Stimulated activated CD8-positive, alpha-beta memory T cell treated with anti-CD3 and anti-CD28 coated beads, Interleukin-7, amount 100 ng/mL, for 24 hours (primary cell): ENCODE data around the gene RAI14.

Source experiments
- DNase-seq: peaks from one replicate; pipeline ENCODE4 v3.0.0-alpha.2; 2020; ENCODE audit warnings: low read depth

Gene RAI14

DNA sequence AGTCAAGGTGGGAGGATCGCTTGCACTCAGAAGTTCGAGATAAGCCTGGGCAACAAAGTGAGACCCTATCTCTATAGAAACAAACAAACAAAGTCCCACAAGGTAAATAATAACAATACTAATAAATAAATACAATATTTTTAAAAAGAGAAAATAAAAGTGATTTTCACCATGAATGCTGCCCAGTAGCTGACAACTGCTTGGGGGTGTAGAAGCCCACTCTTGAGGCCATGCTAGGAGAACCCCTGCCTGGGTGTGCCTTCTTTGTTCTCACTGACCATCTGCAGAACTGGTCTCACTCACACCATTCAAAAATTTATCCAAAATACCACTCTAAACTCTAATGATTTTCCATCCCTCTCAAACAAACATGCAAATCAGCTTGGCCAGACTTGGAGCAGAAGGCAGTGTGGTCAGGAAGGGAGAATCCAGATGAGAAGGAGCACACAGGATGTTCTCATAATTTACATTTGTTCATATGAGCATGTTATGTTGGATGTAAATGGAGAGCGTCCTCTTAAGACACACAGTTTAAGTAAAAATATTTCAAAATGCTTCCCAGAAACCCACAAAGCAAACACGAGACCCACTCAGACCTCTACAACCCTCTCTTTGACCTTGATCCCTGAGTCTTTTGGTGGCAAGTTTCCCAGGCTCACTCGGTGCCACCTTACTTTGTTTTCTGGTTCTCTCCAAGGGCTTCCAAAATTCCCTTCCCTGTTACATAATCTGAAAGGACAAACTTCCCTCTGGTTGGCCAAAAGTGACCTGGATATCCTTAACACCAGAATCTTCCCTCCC is 7.9 kb upstream of the RAI14 start:
- no peak for DNase-seq

GRCh38 chr5:34648840-34649158 is 7.3 kb upstream of the RAI14 start:
- DNase-seq, result no peak

GRCh38 chr5:34651791-34652190 is 4.3 kb upstream of the RAI14 start:
- DNase-seq, result no peak

GRCh38 chr5:34652466-34652865 is 3.7 kb upstream of the RAI14 start:
- no peak for DNase-seq

DNA sequence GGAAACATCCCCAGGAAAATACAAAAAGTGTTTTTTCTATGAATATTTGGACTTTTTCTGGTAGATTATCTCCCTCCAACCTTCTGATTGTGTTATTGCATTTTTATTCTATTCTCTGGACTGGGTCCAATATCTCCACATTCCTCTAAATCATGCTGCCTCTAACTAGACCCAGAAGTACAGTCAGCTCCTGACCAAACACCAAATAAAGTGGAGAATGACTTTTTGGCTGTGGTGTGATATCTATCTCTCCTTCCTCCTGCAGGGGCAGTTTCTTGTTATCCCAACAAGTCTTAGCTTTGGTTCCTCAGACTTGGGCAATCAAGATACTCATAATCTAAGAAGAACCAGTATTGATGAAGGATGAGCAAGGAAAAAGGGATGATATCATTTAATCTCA is 3.2 kb upstream of the RAI14 start:
- DNase-seq, result no peak

DNA sequence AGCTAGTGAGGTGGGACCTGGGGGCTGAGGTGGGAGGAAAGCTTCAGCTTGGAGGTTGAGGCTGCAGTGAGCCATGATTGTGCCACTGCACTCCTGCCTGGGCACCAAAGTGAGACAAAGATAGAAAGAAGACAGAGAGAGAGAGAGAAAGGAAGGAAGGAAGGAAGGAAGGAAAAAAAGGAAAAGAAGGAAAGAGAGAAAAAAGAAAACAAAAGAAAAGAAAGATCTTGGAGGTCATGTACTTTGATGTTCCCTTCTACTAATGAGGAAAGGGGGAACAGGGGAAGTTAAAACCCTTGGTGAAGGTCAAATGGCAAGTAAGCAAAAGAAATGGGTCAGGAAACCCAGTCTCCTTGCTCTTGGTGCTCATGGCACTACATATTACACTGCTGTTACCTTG is 2.4 kb upstream of the RAI14 start:
- DNase-seq, result no peak

GRCh38 chr5:34655354-34655991 is 655 bp upstream of the RAI14 start:
- DNase-seq, result no peak

DNA sequence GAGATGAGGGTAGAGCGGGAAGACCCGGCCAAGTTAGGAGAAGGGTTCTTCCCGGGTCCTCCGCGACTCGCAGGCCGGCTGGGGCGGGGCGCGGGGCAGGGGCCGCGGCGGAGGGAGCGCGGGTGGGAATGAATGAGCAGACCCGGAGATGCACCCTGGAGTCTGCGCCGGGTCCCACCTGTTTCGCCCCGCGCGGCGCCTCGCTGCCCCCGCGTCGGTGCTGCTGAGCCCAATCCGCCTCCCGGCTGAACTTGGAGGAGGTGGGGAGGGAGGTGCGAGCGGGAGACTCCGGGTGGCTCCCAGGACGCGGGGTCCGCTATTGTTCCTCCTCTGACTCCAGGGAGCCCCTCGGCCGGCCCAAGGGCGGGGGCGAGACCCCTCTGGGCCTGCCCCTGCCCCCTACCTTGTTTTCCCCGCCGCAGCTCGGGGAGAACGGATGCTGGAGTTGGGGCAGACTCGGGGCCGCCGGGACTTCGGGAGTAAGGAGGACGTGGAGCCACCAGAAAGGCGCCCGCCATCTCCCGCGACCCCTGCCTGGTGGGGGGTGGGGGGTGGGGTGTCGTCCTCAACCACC is 659 bp downstream of the RAI14 start:
- DNase-seq, result no peak

- no peak for DNase-seq
Measured at GRCh38 chr5:34657274-34657921, 1.3 kb downstream of the RAI14 start.

GRCh38 chr5:34657988-34658387 is 1.9 kb downstream of the RAI14 start:
- DNase-seq, result no peak

GRCh38 chr5:34659168-34659567 is 3.0 kb downstream of the RAI14 start:
- DNase-seq, result no peak

DNA sequence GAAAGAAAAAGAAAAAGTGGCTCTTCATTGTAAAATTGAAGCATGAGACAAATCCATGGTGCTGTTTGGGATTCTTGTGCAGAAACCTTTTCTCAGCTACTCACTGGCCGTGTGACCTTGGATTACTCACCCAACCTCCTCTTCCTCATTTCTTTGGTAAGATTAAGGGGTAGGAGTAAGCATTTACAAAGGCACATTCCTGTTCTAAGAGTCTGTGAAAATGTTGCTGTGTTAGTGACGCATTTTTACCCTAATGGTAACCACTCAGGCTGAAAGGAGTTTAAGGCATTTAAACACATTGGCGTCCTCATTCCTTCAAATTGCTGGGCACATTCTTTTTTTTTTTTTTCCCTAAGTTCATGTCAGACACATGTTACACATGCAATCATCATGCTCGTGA is 4.3 kb downstream of the RAI14 start:
- DNase-seq, result no peak

DNA sequence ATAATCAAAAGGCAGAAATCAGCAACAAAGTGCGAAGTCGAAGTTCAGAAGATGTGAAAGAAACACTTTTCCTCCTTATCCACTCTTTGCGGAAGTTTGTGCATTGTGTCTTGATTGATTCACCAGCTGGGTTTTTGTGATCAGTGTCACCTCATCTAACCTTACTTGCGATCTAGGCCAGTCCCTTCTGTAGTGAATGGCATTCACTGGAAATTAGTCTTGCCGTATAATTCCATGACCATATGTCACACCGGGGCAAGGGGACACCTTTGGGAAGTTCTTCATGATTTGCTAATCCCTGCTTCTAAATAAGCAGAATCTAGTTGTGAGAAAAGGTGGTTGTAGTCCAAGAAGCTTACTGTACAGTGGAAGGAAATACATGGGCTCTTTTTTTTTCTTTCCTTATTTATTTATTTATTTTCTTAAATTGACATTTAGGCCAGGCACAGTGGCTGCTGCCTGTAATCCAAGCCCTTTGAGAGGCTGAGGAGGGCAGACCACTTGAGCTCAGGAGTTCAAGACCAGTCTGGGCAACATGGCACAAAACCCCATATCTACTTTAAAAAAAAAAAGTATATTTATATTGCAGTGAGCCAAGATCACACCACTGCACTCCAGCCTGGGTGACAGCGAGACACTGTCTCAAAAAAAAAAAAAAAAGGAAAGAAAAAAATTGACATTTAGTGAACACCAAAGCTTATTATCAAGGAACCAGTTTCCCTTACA is 7.8 kb downstream of the RAI14 start:
- DNase-seq, result no peak

GRCh38 chr5:34666392-34667080 is 10.4 kb downstream of the RAI14 start:
- DNase-seq, result no peak

- no peak for DNase-seq
Measured at GRCh38 chr5:34667705-34668104, 11.6 kb downstream of the RAI14 start.

DNA sequence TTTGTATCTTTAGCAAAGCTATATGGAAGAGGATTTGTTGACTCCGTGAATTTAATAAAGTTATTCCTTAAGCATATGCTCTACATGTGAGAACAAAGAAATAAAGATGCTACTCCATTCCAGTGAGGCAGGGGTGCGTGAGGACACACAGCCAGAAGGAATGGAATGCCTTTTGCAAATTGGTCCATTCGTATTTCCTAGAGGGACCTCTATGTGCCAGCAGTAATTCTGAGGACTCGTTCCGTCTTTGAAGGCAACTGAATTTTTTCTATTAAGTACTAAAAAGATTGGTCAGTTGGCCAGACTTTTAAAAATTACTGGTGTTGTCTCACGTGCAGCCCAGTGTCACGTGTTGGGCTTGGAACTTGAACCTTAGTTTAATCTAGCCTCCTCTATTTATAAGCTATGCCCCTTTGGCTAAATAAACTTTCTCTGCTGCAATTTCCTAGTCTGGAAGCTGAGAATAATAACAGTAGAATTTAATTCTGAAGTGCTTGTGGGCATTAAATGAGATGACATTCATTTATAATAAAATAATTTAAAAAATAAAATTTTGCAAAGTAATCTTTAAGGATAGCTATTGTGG is 13.9 kb downstream of the RAI14 start:
- DNase-seq, result no peak

DNA sequence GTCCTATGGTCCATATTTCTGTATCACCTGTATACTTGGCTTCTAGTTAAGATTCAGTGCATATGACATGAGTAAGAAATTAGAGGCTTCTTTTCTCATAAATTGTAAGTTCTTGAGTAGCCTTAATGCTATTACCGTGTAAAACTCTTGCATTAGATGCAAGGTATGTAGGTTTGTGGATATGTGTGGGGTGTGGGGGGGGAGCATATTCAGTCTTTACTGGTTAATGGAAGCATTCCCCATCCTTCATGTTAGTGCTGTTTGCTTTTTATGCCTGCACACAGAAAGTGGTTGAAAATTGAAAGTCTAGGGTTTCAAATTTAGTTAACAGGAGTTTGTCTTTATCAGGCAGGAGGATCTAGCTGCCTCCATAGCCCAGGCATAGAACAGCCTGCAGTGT is 16.1 kb downstream of the RAI14 start:
- no peak for DNase-seq

GRCh38 chr5:34673463-34674125 is 17.5 kb downstream of the RAI14 start:
- no peak for DNase-seq

DNA sequence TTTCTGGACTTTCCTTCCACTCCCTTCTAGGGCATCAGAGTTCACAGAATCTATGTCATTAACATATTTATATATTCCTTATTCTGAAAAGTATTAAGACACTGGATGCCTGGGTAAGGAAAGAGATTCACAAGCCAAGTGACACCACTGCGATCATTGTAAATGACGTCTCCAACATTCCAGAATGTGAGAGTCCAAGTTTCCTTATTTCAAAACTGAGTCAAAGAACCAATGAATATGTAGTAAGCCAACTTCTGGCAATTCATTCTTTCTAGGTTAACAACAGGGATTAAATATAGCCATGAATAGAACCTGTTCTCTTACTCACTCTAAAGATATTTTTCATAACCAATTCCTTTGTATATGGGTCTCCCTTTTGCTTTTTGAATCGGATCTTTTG is 18.1 kb downstream of the RAI14 start:
- no peak for DNase-seq

DNA sequence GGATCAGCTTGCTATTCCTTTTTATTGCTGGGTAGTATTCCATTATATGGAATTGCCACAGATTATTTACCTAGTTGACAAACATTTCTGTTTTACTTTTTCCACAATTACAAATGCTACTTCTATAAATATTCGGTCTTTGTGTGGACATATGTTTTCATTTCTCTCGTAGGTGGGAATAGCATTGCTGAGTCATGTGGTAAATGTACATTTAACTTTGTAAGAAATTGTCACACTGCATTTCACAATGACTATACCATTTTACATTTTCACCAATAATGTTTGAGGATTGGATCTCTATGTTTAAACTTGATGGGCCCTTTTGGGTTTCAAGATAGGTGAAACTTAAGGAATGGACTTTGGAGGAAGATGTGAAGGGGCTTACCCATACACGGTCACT is 19.7 kb downstream of the RAI14 start:
- DNase-seq, result no peak

GRCh38 chr5:34676416-34676815 is 20.3 kb downstream of the RAI14 start:
- no peak for DNase-seq
